ENCODE results near the gene ZNF280B. TPM values are rescaled to one million over a fixed set of nuclear protein-coding genes. Genes with fewer than 3 reads are reported as not detected.

ZNF280B gene
- total and polyA plus RNA-seq, 10 of the 15 experiments (the other 5 are each of a cell fraction or from before 2014, with no cell fraction given): 0.28 to 2.2 (median 1.1) TPM

GRCh38 chr22:22462813-22463567 is 45.6 kb downstream of the ZNF280B start (continued):
- no peak for TF ChIP-seq PRDM15 (CRISPR knock-in tag; IDR thresholded peaks at IDR 0.05)
- TF ChIP-seq POLR2AphosphoS5 (IDR thresholded peaks at IDR 0.05; ENCODE audit: low read length): no peak
- TF ChIP-seq BCLAF1 (IDR thresholded peaks at IDR 0.05): no peak

- POLR2A ChIA-PET: no interaction called here
- ATAC-seq (no peak), DNase-seq (ENCODE audit: low read depth, low spot score) (no peak), FAIRE-seq (no peak)
- in situ Hi-C loops (cut with MboI): no loop called here
- Histone ChIP-seq H3K9me3 (replicated peaks; ENCODE audit: control insufficient read depth, insufficient read depth, low read length) (peaks cover 4% of the 10 kb centered on the region; the same call in 2 of the 3 replicates), H3K27me3 (replicated peaks in 1 of 2; ENCODE audit: control insufficient read depth in 2 of 2, insufficient read depth in 2 of 2, low read length in 1 of 2) (no peaks in the 10 kb centered on the region), H3K4me2 (ENCODE audit: control insufficient read depth, insufficient read depth) (no peak overlapping the region), H3K27ac (ENCODE audit: control insufficient read depth, insufficient read depth) (no peak overlapping the region), H3K79me2 (ENCODE audit: control insufficient read depth, insufficient read depth, low read length) (no peaks in the 10 kb centered on the region), H4K20me1 (ENCODE audit: control insufficient read depth, insufficient read depth) (no peaks in the 10 kb centered on the region), H3K4me3 (no peak overlapping the region), H3K9ac (ENCODE audit: control insufficient read depth, insufficient read depth, low read length) (no peak overlapping the region), H3K36me3 (ENCODE audit: control insufficient read depth in 2 of 2, insufficient read depth in 2 of 2, low read length in 1 of 2) (no peaks in the 10 kb centered on the region), H2AFZ (ENCODE audit: control insufficient read depth, low read depth, low read length) (no peak overlapping the region), H3K4me1 (ENCODE audit: control insufficient read depth, insufficient read depth, low read length) (no peaks in the 10 kb centered on the region)
- SMC1A ChIA-PET (ENCODE audit: uncharacterized antibody, unreplicated experiment): interaction anchor here (1.1 to 5.2 kb wide), 6 partner anchors 10 to 125 kb away, joined by 3 to 53 read pairs (median 4); no protein-coding TSS in a partner anchor
- no TSS peak for BruUV-seq (replicated peaks)
- CTCF ChIA-PET: interaction anchor here (1.1 to 5.5 kb wide), 9 partner anchors 11 to 130 kb away, joined by 3 to 75 read pairs (median 9); no protein-coding TSS in a partner anchor
- intact Hi-C loops (cut with micrococcal nuclease; ENCODE audit: unreplicated experiment): loop anchor here (5.0 kb wide), 2 partner anchors 39 to 126 kb away; no protein-coding TSS in a partner anchor
- RAD21 ChIA-PET (ENCODE audit: unreplicated experiment): interaction anchor here (0.6 to 2.9 kb wide), 4 partner anchors 18 to 93 kb away, joined by 3 to 21 read pairs (median 5); no protein-coding TSS in a partner anchor
- 25% methylated on average over 7 of the region's 7 CpGs for WGBS (ENCODE audit: insufficient coverage, insufficient replicate concordance, low lambda C conversion rate, missing lambda C conversion rate)
- TF ChIP-seq BCLAF1 (IDR thresholded peaks at IDR 0.05): no peak
- TF ChIP-seq CBX5 (IDR thresholded peaks at IDR 0.05; ENCODE audit: low read depth): no peak
- TF ChIP-seq KDM1A (IDR thresholded peaks at IDR 0.05; ENCODE audit: borderline replicate concordance): no peak
- no peak for TF ChIP-seq BMI1 (IDR thresholded peaks at IDR 0.05; ENCODE audit: borderline replicate concordance)
- TF ChIP-seq MEF2B (IDR thresholded peaks at IDR 0.05; ENCODE audit: partially characterized antibody, poor library complexity, severe bottlenecking): no peak
- no peak for TF ChIP-seq SUZ12 (IDR thresholded peaks at IDR 0.05; ENCODE audit: unreplicated experiment)
- TF ChIP-seq TCF12 (IDR thresholded peaks at IDR 0.05; ENCODE audit: low read depth, low read length): no peak
- TF ChIP-seq TCF7 (IDR thresholded peaks at IDR 0.05; ENCODE audit: borderline replicate concordance): no peak
Observed at GRCh38 chr22:22461583-22461982, 47.0 kb downstream of the ZNF280B start.

All from GM12878 (cell line).